Stimulated activated CD8-positive, alpha-beta memory T cell treated with anti-CD3 and anti-CD28 coated beads, Interleukin-7, amount 100 ng/mL, for 24 hours (primary cell): ENCODE measurements around the gene KCTD15.

Experiments used
- DNase-seq: peaks from one replicate; pipeline ENCODE4 v3.0.0-alpha.2; 2020; ENCODE audit warnings: low read depth

KCTD15 gene

GRCh38 chr19:33771384-33772101 is 25.1 kb upstream of the KCTD15 start:
- DNase-seq, result peak; percentile 58

- no peak for DNase-seq
These were observed 24.4 kb upstream of the KCTD15 start for GRCh38 chr19:33772102-33772857.

GRCh38 chr19:33772858-33773180 is 23.9 kb upstream of the KCTD15 start:
- DNase-seq, result no peak

GRCh38 chr19:33773704-33774624 is 22.7 kb upstream of the KCTD15 start:
- DNase-seq, result no peak

- DNase-seq, result no peak
These were observed 21.9 kb upstream of the KCTD15 start for GRCh38 chr19:33774751-33775150.

GRCh38 chr19:33775731-33776487 is 20.8 kb upstream of the KCTD15 start:
- DNase-seq, result no peak

GRCh38 chr19:33777351-33777750 is 19.3 kb upstream of the KCTD15 start:
- DNase-seq, result no peak

GRCh38 chr19:33777753-33778088 is 18.9 kb upstream of the KCTD15 start:
- no peak for DNase-seq

- DNase-seq, result peak; percentile 70
These were observed 18.4 kb upstream of the KCTD15 start for GRCh38 chr19:33778089-33778791.

- DNase-seq, result no peak
These were observed 16.8 kb upstream of the KCTD15 start for GRCh38 chr19:33779849-33780248.

- DNase-seq, result no peak
These were observed 16.4 kb upstream of the KCTD15 start for GRCh38 chr19:33780251-33780650.

GRCh38 chr19:33780746-33781145 is 15.9 kb upstream of the KCTD15 start:
- DNase-seq, result no peak

- no peak for DNase-seq
These were observed 15.2 kb upstream of the KCTD15 start for GRCh38 chr19:33781415-33781935.

- DNase-seq, result no peak
These were observed 14.7 kb upstream of the KCTD15 start for GRCh38 chr19:33781996-33782395.

- DNase-seq, result no peak
These were observed 12.2 kb upstream of the KCTD15 start for GRCh38 chr19:33784432-33784831.

- no peak for DNase-seq
These were observed 10.9 kb upstream of the KCTD15 start for GRCh38 chr19:33785795-33786194.

- no peak for DNase-seq
These were observed 8.0 kb upstream of the KCTD15 start for GRCh38 chr19:33788676-33789075.

GRCh38 chr19:33789344-33789743 is 7.3 kb upstream of the KCTD15 start:
- no peak for DNase-seq

GRCh38 chr19:33794683-33795369 is 1.8 kb upstream of the KCTD15 start:
- no peak for DNase-seq

- no peak for DNase-seq
These were observed 1.1 kb upstream of the KCTD15 start for GRCh38 chr19:33795370-33796163.
